ENCODE results near the gene PFN1. TPM values are rescaled to one million over a fixed set of nuclear protein-coding genes. Genes with fewer than 3 reads are reported as not detected.
"Not testable (repeated sequence)": the region's sequence is repeated elsewhere in the genome, so short reads cannot be mapped to it uniquely, and the experiment has no call there.

Gene PFN1
- total and polyA plus RNA-seq, 7 donors = 690 to 1,404 (median 911) TPM

DNA sequence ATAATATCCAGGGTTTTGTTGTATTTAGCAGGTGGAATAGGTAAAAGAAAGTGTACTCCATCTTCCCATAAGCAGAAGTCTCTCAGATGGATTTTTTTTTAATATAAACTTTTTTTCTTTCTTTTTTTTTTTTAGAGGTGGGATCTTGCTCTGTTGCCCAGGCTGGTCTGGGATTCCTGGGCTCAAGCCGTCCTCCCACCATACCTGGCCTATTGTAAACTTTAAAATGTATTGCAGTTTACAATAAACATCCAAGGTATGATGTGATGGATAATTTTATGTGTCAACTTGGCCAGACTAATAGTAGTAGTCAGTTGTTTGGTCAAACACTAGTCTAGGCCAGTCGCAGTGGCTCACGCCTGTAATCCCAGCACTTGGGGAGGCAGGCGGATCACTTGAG lies 27.0 kb downstream of the PFN1 start:
- no peak overlapping the region for H3K27ac ChIP-seq
- H3K27me3 ChIP-seq = no peaks in the 10 kb centered on the region
- no peaks in the 10 kb centered on the region for H3K9me3 ChIP-seq
- no peak overlapping the region for H3K4me3 ChIP-seq
- H3K4me1 ChIP-seq = no peaks in the 10 kb centered on the region
- intact Hi-C loops (cut with DNase I) = no loop called here
- 89 to 90% methylated on average over 4 of the region's 4 CpGs for WGBS, 2 donors
- H3K36me3 ChIP-seq = no peaks in the 10 kb centered on the region
- TF ChIP-seq, protein P1, sequence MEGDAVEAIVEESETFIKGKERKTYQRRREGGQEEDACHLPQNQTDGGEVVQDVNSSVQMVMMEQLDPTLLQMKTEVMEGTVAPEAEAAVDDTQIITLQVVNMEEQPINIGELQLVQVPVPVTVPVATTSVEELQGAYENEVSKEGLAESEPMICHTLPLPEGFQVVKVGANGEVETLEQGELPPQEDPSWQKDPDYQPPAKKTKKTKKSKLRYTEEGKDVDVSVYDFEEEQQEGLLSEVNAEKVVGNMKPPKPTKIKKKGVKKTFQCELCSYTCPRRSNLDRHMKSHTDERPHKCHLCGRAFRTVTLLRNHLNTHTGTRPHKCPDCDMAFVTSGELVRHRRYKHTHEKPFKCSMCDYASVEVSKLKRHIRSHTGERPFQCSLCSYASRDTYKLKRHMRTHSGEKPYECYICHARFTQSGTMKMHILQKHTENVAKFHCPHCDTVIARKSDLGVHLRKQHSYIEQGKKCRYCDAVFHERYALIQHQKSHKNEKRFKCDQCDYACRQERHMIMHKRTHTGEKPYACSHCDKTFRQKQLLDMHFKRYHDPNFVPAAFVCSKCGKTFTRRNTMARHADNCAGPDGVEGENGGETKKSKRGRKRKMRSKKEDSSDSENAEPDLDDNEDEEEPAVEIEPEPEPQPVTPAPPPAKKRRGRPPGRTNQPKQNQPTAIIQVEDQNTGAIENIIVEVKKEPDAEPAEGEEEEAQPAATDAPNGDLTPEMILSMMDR (IDR thresholded peaks at IDR 0.05) = no peak
- TF ChIP-seq POLR2A (IDR thresholded peaks at IDR 0.05) (no peak), POLR2AphosphoS5 (IDR thresholded peaks at IDR 0.05) (no peak)
- DNase-seq = no peak

DNA sequence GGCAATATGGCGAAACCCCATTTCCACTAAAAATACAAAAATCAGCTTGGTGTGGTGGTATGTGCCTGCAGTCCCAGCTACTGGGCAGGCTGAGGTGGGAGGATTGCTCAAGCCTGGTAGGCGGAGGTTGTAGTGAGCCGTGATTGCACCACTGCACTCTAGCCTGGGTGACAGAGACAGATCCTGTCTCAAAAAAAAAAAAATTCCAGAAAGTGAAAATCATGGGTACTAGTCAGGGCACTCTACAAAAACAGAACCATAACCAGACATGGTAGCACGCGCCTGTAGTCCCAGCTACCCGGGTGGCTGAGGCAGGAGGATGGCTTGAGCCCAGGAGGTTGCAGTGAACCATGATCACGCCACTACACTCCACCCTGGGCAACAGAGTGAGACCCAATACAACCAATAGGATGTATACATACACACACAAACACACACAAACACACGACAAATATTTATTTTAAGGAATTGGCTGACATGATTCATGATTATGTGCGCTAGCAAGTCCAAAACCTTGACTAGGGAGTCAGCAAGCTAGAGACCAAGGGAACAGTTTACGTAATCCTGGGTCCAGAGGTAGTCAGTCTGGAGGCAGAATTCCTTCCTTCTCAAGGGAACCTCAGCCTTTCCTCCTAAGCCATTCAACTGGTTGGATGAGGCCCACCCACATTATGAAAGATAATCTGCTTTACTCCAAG lies 27.8 kb downstream of the PFN1 start:
- Histone ChIP-seq H3K27me3 (no peaks in the 10 kb centered on the region), H3K4me3 (no peak overlapping the region), H3K9me3 (no peaks in the 10 kb centered on the region), H3K4me1 (no peaks in the 10 kb centered on the region), H3K36me3 (no peaks in the 10 kb centered on the region), H3K27ac (no peak overlapping the region)
- DNase-seq = no peak
- intact Hi-C loops (cut with DNase I) = no loop called here
- no peak for TF ChIP-seq POLR2AphosphoS5 (IDR thresholded peaks at IDR 0.05)
- no peak for TF ChIP-seq EP300 (IDR thresholded peaks at IDR 0.05)
- TF ChIP-seq POLR2A (IDR thresholded peaks at IDR 0.05) = no peak
- TF ChIP-seq, protein P1 (IDR thresholded peaks at IDR 0.05) = no peak
- 79 to 85% methylated on average over 10 of the region's 10 CpGs for WGBS, 2 donors

DNA sequence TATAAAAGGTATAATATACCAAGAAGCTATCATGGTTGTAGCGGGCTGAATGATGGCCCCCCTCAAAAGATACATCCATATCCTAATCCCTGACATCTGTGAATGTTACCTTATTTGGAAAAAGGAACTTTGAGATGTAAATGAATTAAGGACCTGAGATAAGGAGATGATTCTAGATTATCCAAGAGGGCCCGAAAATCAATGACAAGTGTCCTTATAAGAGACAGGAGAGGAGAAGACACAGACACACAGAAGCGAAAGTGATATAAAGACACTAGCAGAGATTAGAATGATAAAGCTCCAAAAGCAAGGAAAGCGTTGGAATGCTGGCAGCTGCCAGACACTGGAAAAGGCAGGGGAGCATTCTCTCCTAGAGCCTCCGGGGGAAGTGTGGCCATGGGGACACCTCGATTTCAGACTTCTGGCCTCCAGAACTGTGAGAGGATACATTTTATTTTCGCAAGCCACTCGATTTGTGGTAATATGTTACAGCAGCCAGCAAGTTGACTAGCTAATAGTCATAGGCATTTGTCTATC lies 28.8 kb downstream of the PFN1 start:
- no peak for DNase-seq
- H3K36me3 ChIP-seq = no peaks in the 10 kb centered on the region
- TF ChIP-seq POLR2A (IDR thresholded peaks at IDR 0.05) (no peak), EP300 (IDR thresholded peaks at IDR 0.05) (no peak), POLR2AphosphoS5 (IDR thresholded peaks at IDR 0.05) (no peak)
- TF ChIP-seq, protein P1 (IDR thresholded peaks at IDR 0.05) = no peak
- H3K9me3 ChIP-seq = no peaks in the 10 kb centered on the region
- intact Hi-C loops (cut with DNase I) = no loop called here
- H3K4me1 ChIP-seq = no peaks in the 10 kb centered on the region
- WGBS, 2 donors = 86 to 87% methylated on average over 8 of the region's 8 CpGs
- no peak overlapping the region for H3K4me3 ChIP-seq
- H3K27me3 ChIP-seq = no peaks in the 10 kb centered on the region
- H3K27ac ChIP-seq = no peak overlapping the region

DNA sequence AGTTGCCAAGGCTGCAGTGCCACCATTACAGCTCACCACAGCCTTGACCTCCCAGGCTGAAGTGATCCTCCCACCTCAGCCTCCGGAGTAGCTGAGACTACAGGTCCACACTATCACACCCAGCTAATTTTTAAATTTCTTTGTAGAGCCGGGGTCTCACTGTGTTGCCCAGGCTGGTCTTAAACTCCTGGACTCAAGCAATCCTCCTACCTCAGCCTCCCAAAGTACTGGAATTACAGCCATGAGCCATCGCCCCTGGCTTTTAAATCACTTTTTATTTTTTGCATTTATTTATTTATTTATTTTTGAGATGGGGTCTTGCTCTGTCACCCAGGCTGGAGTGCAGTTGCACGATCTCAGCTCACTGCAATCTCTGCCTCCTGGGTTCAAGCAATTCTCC lies 33.8 kb downstream of the PFN1 start:
- DNase-seq; H3K27me3 ChIP-seq; H3K4me3 ChIP-seq; H3K9me3 ChIP-seq; H3K36me3 ChIP-seq; intact Hi-C loops (cut with DNase I); H3K27ac ChIP-seq; H3K4me1 ChIP-seq: not testable (repeated sequence)
- WGBS, 2 donors = 72 to 92% methylated on average over 4 of the region's 4 CpGs

DNA sequence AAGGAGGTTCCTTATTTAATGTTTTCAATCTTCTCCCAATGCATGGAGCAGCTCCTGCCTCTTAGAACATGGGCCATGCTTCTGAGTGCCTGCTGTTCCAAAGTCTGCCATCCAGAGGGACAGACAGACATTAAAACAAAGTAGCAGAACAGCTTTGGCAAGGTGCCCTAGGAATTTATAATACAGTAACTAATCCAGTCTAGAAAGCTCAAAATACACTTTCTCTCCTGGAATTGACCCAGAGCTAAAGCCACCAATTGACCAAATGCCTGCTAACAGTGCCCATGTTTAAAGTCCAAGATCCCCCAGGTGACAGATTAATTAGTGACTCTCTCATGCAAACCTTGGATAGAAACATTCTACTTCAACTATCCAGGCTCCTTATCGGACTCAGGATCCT lies 34.3 kb downstream of the PFN1 start:
- H3K27ac ChIP-seq = no peak overlapping the region
- TF ChIP-seq POLR2A (IDR thresholded peaks at IDR 0.05) = no peak
- TF ChIP-seq, protein P1 (IDR thresholded peaks at IDR 0.05) = no peak
- no peak for TF ChIP-seq EP300 (IDR thresholded peaks at IDR 0.05)
- no peak for TF ChIP-seq POLR2AphosphoS5 (IDR thresholded peaks at IDR 0.05)
- DNase-seq = no peak
- WGBS, 2 donors = 18 to 65% methylated on average over 1 of the region's 1 CpG
- peaks cover 0 to 9% (median 5%) of the 10 kb centered on the region in 4 donors for H3K4me1 ChIP-seq
- H3K27me3 ChIP-seq = no peaks in the 10 kb centered on the region
- no peaks in the 10 kb centered on the region for H3K36me3 ChIP-seq
- no peaks in the 10 kb centered on the region for H3K9me3 ChIP-seq
- intact Hi-C loops (cut with DNase I) = no loop called here
- no peak overlapping the region for H3K4me3 ChIP-seq
